H1 (cell line): ENCODE measurements around the gene EVA1B. TPM values are rescaled to one million over a fixed set of nuclear protein-coding genes. Genes with fewer than 3 reads are reported as not detected.

Experiments used
- NANOG ChIP-seq: IDR thresholded peaks from 2 replicates; pipeline ENCODE4 v1.6.1; 2011; ENCODE audit warnings: low read length, low read depth, mild to moderate bottlenecking, inconsistent platforms; ENCODE audit not compliant: insufficient read depth, poor library complexity, severe bottlenecking
- RNF2 ChIP-seq: fragments of 200-900, 300-1000 bp; sonication (generic); IDR thresholded peaks from 2 replicates; pipeline ENCODE4 v1.7.1; 2016; ENCODE audit warnings: borderline replicate concordance, low read depth, mild to moderate bottlenecking, antibody characterized with exemption, low read length; ENCODE audit not compliant: poor library complexity, severe bottlenecking; ENCODE audit errors: missing control alignments
- SAP30 ChIP-seq: fragments of 300-600 bp; sonication (generic); IDR thresholded peaks from 2 replicates; pipeline ENCODE4 v1.7.1; 2012; ENCODE audit warnings: low read length, moderate library complexity, mild to moderate bottlenecking, inconsistent platforms; ENCODE audit not compliant: insufficient read depth, insufficient replicate concordance
- SRF ChIP-seq: IDR thresholded peaks from 2 replicates; pipeline ENCODE4 v1.6.1; 2011; ENCODE audit warnings: mild to moderate bottlenecking, low read depth, low read length, moderate library complexity
- polyA plus RNA-seq, 7 experiments: library from polyadenylated mRNA; depleted of rRNA in 3 of 7; stranded (reverse) in 5 of 7; unstranded in 2 of 7; fragments of >200 nt in 5 of 7; fragments of 200-250 nt in 2 of 7; gene quantifications; 1 replicate in 5 of 7; 2 replicates in 1 of 7; 4 replicates in 1 of 7; pipeline versions ENCODE4 v1.2.1 to v1.2.3, GENCODE V29; 2011 to 2013; ENCODE audit warnings: missing spikeins in 2 of 7, mixed read lengths in 2 of 7
- total RNA-seq: library from RNA; stranded (reverse); fragmentation: NEBNext Ultra II Directional; extraction: Animal tissue kit (Norgen Biotek cat#: 25700); gene quantifications from 2 replicates; pipeline ENCODE4 v1.2.1, GENCODE V29; 2021
- TF ChIP-seq, protein P1 (sequence below): fragments of 300-600 bp; sonication (generic); IDR thresholded peaks from 2 replicates; pipeline ENCODE4 v1.7.1; 2012; ENCODE audit warnings: low read length, moderate library complexity, mild to moderate bottlenecking, inconsistent platforms; ENCODE audit not compliant: insufficient replicate concordance
- TF ChIP-seq, protein P2 (sequence below): IDR thresholded peaks from 2 replicates; pipeline ENCODE4 v1.6.1; 2012; ENCODE audit warnings: inconsistent platforms
- TF ChIP-seq, protein P3 (sequence below), 3 experiments: IDR thresholded peaks; 1 replicate in 2 of 3; 2 replicates in 1 of 3; pipeline versions ENCODE4 v1.5.1 to v1.6.1; 2011; ENCODE audit warnings: low read length in 3 of 3, mild to moderate bottlenecking in 3 of 3, inconsistent platforms in 2 of 3, low read depth in 1 of 3, moderate library complexity in 1 of 3; ENCODE audit not compliant: insufficient read depth in 1 of 3; ENCODE audit errors: control extremely low read depth in 1 of 3

EVA1B gene
- total and polyA plus RNA-seq, 2 of the 8 experiments (the other 6 are each of a cell fraction or from before 2014, with no cell fraction given), result 10.0 to 19.9 TPM

DNA sequence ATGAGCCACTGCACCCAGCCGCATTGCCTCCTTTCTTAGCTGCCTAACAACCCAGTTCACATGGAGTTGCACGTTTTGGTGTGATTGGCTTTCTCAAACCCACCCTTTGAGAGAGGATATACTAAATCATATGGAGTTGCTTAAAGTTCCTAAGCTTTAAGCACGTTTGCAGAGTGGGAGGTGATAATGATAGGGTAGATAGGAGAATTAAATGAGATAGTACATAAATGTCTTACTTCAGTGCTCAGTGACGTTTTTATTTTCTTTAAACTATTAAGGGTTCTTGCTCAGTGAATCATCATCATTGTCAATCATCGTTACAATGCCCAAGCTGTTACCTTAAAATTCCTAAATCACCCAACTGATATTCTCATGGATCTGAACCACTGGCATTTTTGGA lies 20.2 kb downstream of the EVA1B start (continued):
- TF ChIP-seq, protein P1, sequence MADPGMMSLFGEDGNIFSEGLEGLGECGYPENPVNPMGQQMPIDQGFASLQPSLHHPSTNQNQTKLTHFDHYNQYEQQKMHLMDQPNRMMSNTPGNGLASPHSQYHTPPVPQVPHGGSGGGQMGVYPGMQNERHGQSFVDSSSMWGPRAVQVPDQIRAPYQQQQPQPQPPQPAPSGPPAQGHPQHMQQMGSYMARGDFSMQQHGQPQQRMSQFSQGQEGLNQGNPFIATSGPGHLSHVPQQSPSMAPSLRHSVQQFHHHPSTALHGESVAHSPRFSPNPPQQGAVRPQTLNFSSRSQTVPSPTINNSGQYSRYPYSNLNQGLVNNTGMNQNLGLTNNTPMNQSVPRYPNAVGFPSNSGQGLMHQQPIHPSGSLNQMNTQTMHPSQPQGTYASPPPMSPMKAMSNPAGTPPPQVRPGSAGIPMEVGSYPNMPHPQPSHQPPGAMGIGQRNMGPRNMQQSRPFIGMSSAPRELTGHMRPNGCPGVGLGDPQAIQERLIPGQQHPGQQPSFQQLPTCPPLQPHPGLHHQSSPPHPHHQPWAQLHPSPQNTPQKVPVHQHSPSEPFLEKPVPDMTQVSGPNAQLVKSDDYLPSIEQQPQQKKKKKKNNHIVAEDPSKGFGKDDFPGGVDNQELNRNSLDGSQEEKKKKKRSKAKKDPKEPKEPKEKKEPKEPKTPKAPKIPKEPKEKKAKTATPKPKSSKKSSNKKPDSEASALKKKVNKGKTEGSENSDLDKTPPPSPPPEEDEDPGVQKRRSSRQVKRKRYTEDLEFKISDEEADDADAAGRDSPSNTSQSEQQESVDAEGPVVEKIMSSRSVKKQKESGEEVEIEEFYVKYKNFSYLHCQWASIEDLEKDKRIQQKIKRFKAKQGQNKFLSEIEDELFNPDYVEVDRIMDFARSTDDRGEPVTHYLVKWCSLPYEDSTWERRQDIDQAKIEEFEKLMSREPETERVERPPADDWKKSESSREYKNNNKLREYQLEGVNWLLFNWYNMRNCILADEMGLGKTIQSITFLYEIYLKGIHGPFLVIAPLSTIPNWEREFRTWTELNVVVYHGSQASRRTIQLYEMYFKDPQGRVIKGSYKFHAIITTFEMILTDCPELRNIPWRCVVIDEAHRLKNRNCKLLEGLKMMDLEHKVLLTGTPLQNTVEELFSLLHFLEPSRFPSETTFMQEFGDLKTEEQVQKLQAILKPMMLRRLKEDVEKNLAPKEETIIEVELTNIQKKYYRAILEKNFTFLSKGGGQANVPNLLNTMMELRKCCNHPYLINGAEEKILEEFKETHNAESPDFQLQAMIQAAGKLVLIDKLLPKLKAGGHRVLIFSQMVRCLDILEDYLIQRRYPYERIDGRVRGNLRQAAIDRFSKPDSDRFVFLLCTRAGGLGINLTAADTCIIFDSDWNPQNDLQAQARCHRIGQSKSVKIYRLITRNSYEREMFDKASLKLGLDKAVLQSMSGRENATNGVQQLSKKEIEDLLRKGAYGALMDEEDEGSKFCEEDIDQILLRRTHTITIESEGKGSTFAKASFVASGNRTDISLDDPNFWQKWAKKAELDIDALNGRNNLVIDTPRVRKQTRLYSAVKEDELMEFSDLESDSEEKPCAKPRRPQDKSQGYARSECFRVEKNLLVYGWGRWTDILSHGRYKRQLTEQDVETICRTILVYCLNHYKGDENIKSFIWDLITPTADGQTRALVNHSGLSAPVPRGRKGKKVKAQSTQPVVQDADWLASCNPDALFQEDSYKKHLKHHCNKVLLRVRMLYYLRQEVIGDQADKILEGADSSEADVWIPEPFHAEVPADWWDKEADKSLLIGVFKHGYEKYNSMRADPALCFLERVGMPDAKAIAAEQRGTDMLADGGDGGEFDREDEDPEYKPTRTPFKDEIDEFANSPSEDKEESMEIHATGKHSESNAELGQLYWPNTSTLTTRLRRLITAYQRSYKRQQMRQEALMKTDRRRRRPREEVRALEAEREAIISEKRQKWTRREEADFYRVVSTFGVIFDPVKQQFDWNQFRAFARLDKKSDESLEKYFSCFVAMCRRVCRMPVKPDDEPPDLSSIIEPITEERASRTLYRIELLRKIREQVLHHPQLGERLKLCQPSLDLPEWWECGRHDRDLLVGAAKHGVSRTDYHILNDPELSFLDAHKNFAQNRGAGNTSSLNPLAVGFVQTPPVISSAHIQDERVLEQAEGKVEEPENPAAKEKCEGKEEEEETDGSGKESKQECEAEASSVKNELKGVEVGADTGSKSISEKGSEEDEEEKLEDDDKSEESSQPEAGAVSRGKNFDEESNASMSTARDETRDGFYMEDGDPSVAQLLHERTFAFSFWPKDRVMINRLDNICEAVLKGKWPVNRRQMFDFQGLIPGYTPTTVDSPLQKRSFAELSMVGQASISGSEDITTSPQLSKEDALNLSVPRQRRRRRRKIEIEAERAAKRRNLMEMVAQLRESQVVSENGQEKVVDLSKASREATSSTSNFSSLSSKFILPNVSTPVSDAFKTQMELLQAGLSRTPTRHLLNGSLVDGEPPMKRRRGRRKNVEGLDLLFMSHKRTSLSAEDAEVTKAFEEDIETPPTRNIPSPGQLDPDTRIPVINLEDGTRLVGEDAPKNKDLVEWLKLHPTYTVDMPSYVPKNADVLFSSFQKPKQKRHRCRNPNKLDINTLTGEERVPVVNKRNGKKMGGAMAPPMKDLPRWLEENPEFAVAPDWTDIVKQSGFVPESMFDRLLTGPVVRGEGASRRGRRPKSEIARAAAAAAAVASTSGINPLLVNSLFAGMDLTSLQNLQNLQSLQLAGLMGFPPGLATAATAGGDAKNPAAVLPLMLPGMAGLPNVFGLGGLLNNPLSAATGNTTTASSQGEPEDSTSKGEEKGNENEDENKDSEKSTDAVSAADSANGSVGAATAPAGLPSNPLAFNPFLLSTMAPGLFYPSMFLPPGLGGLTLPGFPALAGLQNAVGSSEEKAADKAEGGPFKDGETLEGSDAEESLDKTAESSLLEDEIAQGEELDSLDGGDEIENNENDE, result no peak
- TF ChIP-seq RNF2 (no peak), SAP30 (no peak), SRF (no peak), NANOG (no peak)
- TF ChIP-seq, protein P2, sequence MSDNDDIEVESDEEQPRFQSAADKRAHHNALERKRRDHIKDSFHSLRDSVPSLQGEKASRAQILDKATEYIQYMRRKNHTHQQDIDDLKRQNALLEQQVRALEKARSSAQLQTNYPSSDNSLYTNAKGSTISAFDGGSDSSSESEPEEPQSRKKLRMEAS, result no peak
- TF ChIP-seq, protein P3, sequence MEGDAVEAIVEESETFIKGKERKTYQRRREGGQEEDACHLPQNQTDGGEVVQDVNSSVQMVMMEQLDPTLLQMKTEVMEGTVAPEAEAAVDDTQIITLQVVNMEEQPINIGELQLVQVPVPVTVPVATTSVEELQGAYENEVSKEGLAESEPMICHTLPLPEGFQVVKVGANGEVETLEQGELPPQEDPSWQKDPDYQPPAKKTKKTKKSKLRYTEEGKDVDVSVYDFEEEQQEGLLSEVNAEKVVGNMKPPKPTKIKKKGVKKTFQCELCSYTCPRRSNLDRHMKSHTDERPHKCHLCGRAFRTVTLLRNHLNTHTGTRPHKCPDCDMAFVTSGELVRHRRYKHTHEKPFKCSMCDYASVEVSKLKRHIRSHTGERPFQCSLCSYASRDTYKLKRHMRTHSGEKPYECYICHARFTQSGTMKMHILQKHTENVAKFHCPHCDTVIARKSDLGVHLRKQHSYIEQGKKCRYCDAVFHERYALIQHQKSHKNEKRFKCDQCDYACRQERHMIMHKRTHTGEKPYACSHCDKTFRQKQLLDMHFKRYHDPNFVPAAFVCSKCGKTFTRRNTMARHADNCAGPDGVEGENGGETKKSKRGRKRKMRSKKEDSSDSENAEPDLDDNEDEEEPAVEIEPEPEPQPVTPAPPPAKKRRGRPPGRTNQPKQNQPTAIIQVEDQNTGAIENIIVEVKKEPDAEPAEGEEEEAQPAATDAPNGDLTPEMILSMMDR (IDR thresholded peaks at IDR 0.05; ENCODE audit: control extremely low read depth in 1 of 3, insufficient read depth in 1 of 3, low read depth in 1 of 3, low read length in 3 of 3), result no peak
